Uterus (tissue), 4 donors: ENCODE results near the gene FAM227A. TPM values are rescaled to one million over a fixed set of nuclear protein-coding genes. Genes with fewer than 3 reads are reported as not detected.
"Not testable (repeated sequence)": the region's sequence is repeated elsewhere in the genome, so short reads cannot be mapped to it uniquely, and the experiment has no call there.

Source experiments
- DNase-seq, 2 donors: peaks; one replicate each; pipeline ENCODE4 v3.0.0-alpha.2; 2019 to 2020
- H3K27ac ChIP-seq, 2 donors: fragments of 200-600 bp; sonication (generic); 1 replicate in 1 of 2; 2 replicates in 1 of 2; pipeline ENCODE4 v1.5.1; 2016 to 2018
- H3K27me3 ChIP-seq, 2 donors: fragments of 200-600 bp; sonication (generic); one replicate each; pipeline ENCODE4 v1.5.1; 2018 to 2019; ENCODE audit warnings: control low read depth in 1 of 2
- H3K36me3 ChIP-seq, 2 donors: fragments of 200-600 bp; sonication (generic); one replicate each; pipeline ENCODE4 v1.5.1; 2019; ENCODE audit warnings: control low read depth in 1 of 2
- H3K4me1 ChIP-seq, 2 donors: fragments of 200-600 bp; sonication (generic); one replicate each; pipeline ENCODE4 v1.5.1; 2018 to 2019; ENCODE audit warnings: control low read depth in 1 of 2
- H3K4me3 ChIP-seq, 2 donors: fragments of 200-600 bp; sonication (generic); 1 replicate in 1 of 2; 2 replicates in 1 of 2; pipeline ENCODE4 v1.5.1; 2018 to 2019; ENCODE audit warnings: mild to moderate bottlenecking in 1 of 2
- H3K9me3 ChIP-seq, 2 donors: fragments of 200-600 bp; sonication (generic); one replicate each; pipeline ENCODE4 v1.5.1; 2019; ENCODE audit warnings: control low read depth in 1 of 2
- POLR2A ChIP-seq, 2 donors: fragments of 450-650 bp; IDR thresholded peaks; one replicate each; pipeline ENCODE4 v1.6.1; 2016; ENCODE audit warnings: antibody characterized with exemption in 2 of 2, mild to moderate bottlenecking in 1 of 2, moderate library complexity in 1 of 2
- intact Hi-C: fragments of 100-400 bp; cut with DNase I; formaldehyde crosslinking; loops from one replicate; pipeline ENCODE4 v1.15.1; 2023; ENCODE audit warnings: low total_unique reads
- total RNA-seq, 4 donors: library from RNA; depleted of rRNA in 3 of 4; stranded (reverse); fragments of >200 nt in 3 of 4; gene quantifications; one replicate each; pipeline versions ENCODE4 v1.1.0 to v1.2.4, GENCODE V29; 2014 to 2023
- TF ChIP-seq, protein P1 (sequence below), 4 experiments: fragments of 200-600 bp in 2 of 4; fragments of 450-650 bp in 2 of 4; sonication (generic) in 2 of 4; IDR thresholded peaks; one replicate each; pipeline ENCODE4 v1.5.1; 2016 to 2019; ENCODE audit warnings: antibody characterized with exemption in 4 of 4, mild to moderate bottlenecking in 2 of 4, moderate library complexity in 1 of 4
- donor health status: DM: yes; HTN: yes; CAD: no.

The FAM227A gene
- total RNA-seq, 4 donors from 2014 or later = 1.5 to 10.4 (median 4.6) TPM

DNA sequence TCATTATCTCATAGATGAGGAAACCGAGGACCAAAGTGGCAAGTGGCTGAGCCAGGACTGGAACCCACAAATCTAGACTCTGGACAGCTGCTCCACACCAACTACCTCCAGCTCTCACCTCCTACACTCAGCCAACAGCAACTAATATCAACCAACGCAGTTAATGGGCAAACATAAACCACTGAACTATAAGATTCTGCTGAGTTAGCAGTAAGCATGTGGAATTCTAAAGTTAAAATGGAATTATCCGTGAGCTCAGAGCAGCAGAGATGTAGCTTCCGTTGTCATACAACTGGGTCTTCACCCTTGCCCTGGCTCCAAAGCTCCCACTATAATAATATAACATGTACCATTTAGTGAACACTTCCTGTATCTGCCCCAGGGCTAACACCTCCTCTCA, 27.1 kb downstream of the FAM227A start:
- no peaks in the 10 kb centered on the region for H3K4me1 ChIP-seq
- no peaks in the 10 kb centered on the region for H3K36me3 ChIP-seq
- no peak for DNase-seq
- no peak overlapping the region for H3K27ac ChIP-seq
- TF ChIP-seq, protein P1, sequence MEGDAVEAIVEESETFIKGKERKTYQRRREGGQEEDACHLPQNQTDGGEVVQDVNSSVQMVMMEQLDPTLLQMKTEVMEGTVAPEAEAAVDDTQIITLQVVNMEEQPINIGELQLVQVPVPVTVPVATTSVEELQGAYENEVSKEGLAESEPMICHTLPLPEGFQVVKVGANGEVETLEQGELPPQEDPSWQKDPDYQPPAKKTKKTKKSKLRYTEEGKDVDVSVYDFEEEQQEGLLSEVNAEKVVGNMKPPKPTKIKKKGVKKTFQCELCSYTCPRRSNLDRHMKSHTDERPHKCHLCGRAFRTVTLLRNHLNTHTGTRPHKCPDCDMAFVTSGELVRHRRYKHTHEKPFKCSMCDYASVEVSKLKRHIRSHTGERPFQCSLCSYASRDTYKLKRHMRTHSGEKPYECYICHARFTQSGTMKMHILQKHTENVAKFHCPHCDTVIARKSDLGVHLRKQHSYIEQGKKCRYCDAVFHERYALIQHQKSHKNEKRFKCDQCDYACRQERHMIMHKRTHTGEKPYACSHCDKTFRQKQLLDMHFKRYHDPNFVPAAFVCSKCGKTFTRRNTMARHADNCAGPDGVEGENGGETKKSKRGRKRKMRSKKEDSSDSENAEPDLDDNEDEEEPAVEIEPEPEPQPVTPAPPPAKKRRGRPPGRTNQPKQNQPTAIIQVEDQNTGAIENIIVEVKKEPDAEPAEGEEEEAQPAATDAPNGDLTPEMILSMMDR (IDR thresholded peaks at IDR 0.05) = no peak
- no peak for TF ChIP-seq POLR2A (IDR thresholded peaks at IDR 0.05)
- no peaks in the 10 kb centered on the region for H3K27me3 ChIP-seq
- no peak overlapping the region for H3K4me3 ChIP-seq
- no peaks in the 10 kb centered on the region for H3K9me3 ChIP-seq
- intact Hi-C loops = no loop called here

DNA sequence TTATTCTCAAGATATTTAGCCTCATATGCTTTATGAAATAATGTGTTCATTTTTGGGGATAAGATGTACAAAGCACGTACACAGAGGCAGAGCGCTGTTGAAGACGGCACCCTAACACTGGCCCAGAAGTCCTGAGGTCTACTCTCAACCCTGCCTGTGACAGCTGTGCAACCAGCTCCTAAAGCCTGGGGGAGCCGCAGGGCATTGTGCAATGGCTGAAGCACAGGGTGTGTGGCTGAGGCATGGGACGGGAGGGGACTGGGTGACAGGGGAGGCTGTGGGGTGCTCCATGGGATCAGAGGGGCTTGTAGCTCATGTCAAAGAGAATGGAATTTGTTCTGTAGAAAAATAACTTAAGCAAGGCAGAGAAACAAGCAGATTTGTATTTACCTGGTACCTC, 27.7 kb downstream of the FAM227A start:
- no peaks in the 10 kb centered on the region for H3K27me3 ChIP-seq
- intact Hi-C loops = no loop called here
- H3K4me1 ChIP-seq = no peaks in the 10 kb centered on the region
- H3K4me3 ChIP-seq = no peak overlapping the region
- no peak overlapping the region for H3K27ac ChIP-seq
- no peak for TF ChIP-seq POLR2A (IDR thresholded peaks at IDR 0.05)
- TF ChIP-seq, protein P1 (IDR thresholded peaks at IDR 0.05) = no peak
- no peaks in the 10 kb centered on the region for H3K9me3 ChIP-seq
- no peaks in the 10 kb centered on the region for H3K36me3 ChIP-seq
- DNase-seq = no peak

DNA sequence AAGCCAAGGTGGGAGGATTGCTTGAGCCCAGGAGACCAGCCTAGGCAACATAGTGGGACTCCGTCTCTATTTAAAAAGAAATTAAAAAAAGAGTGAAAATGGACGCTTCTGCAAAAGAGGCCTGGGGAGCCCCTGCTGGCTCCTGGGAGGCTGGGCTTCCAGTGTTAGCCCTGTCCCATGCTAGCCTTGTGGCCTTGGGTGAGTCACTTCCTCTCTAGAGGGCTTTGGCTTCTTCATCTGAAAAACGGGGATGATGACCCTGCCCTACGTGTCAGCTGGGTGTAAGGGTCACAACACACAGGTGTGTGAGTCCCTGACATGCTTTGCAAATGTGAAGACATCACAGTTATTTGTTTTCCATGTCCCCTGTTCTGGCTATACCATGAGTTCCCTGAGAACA, 32.8 kb downstream of the FAM227A start:
- H3K27me3 ChIP-seq = no peaks in the 10 kb centered on the region
- H3K9me3 ChIP-seq = no peaks in the 10 kb centered on the region
- no peaks in the 10 kb centered on the region for H3K36me3 ChIP-seq
- H3K4me1 ChIP-seq = no peaks in the 10 kb centered on the region
- H3K27ac ChIP-seq = no peak overlapping the region
- intact Hi-C loops = no loop called here
- no peak overlapping the region for H3K4me3 ChIP-seq
- no peak for DNase-seq
- TF ChIP-seq, protein P1 (IDR thresholded peaks at IDR 0.05) = no peak
- TF ChIP-seq POLR2A (IDR thresholded peaks at IDR 0.05) = no peak

DNA sequence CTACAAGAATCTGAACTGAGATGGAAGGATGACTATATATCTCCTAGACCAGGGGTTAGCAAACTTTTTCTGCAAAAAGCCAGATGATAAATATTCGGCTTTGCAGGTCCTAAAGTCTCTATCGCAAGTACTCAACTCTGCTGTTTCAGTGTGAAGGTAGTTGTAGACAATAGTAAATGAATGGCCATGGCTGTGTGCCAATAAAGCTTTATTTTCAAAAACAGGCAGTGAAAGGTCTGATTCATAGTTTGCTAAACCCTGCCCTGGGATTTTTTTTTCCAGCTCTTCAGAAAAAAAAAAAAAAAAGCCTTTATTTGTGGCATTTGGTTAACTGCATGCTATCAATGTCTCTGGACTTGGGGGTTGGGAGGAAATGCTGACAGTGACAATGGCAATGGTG, 37.5 kb downstream of the FAM227A start:
- no peak overlapping the region for H3K27ac ChIP-seq
- TF ChIP-seq, protein P1 (IDR thresholded peaks at IDR 0.05) = no peak
- TF ChIP-seq POLR2A (IDR thresholded peaks at IDR 0.05) = no peak
- H3K4me1 ChIP-seq = no peaks in the 10 kb centered on the region
- intact Hi-C loops = no loop called here
- H3K36me3 ChIP-seq = no peaks in the 10 kb centered on the region
- H3K4me3 ChIP-seq = no peak overlapping the region
- H3K27me3 ChIP-seq = no peaks in the 10 kb centered on the region
- DNase-seq = no peak
- no peaks in the 10 kb centered on the region for H3K9me3 ChIP-seq

DNA sequence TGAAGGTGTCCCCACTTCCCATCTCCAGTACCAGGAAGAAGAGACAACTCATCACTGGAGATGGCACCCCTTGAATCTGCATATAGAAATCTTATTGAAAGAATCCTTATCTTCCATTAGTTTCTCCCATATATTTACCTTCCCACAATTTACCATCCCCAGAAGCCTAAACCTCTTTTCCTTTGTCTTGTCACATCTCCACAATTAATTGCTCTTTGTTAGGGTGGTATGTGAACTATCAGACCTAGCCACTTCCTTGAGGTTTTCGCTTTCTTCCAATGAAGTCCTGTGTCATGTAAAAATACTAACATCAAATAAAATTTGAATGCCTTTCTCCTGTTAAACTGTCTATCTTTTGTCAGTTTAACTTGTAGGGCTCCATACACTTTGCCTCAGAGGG, 37.9 kb downstream of the FAM227A start:
- Histone ChIP-seq H3K36me3 (no peaks in the 10 kb centered on the region), H3K4me3 (no peak overlapping the region), H3K27me3 (no peaks in the 10 kb centered on the region), H3K9me3 (no peaks in the 10 kb centered on the region), H3K4me1 (no peaks in the 10 kb centered on the region), H3K27ac (no peak overlapping the region)
- no peak for DNase-seq
- intact Hi-C loops = no loop called here
- TF ChIP-seq, protein P1 (IDR thresholded peaks at IDR 0.05) = no peak
- TF ChIP-seq POLR2A (IDR thresholded peaks at IDR 0.05) = no peak

DNA sequence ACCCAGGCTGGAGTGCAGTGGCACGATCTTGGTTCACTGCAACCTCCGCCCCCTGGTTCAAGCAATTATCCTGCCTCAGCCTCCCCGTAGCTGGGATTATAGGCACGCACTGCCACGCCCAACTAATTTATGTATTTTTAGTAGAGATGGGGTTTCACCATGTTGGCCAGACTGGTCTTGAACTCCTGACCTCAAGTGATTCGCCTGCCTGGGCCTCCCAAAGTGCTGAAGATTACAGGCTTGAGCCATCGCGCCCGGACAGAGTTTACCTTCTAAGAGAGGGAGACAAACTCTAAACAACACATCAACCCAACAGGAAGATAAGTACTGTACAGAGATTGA, 41.2 kb downstream of the FAM227A start:
- H3K4me1 ChIP-seq, H3K27ac ChIP-seq, DNase-seq, H3K4me3 ChIP-seq, H3K36me3 ChIP-seq, H3K27me3 ChIP-seq, intact Hi-C loops, H3K9me3 ChIP-seq: not testable (repeated sequence)
